GM12864 (cell line): ENCODE measurements around the gene PPIC.

ENCODE experiments used
- DNase-seq: peaks from one replicate; pipeline ENCODE4 v3.0.0-alpha.2; 2011; ENCODE audit warnings: low read depth
- H3K4me3 ChIP-seq: 2 replicates; pipeline ENCODE4 v1.5.1; 2011; ENCODE audit warnings: mild to moderate bottlenecking, low read depth, low read length, control low read depth
- CTCF ChIP-seq: IDR thresholded peaks from 2 replicates; pipeline ENCODE4 v1.5.1; 2011; ENCODE audit warnings: low read depth, mild to moderate bottlenecking, moderate library complexity, low read length, control low read depth, inconsistent platforms; ENCODE audit errors: missing control alignments

PPIC gene

GRCh38 chr5:123012321-123012720, 24.2 kb downstream of the PPIC start:
- no peak for DNase-seq
- no peak overlapping the region for H3K4me3 ChIP-seq
- no peak for TF ChIP-seq CTCF

GRCh38 chr5:123007754-123008153, 28.8 kb downstream of the PPIC start:
- TF ChIP-seq CTCF: no peak
- H3K4me3 ChIP-seq: no peak overlapping the region
- no peak for DNase-seq

- no peak for DNase-seq
These were observed 29.3 kb downstream of the PPIC start for GRCh38 chr5:123007182-123007581.

GRCh38 chr5:123001808-123002207, 34.7 kb downstream of the PPIC start:
- H3K4me3 ChIP-seq: no peak overlapping the region
- no peak for DNase-seq
- TF ChIP-seq CTCF: no peak

More at GRCh38 chr5:123007182-123007581, 29.3 kb downstream of the PPIC start:
- H3K4me3 ChIP-seq: no peak overlapping the region
- no peak for TF ChIP-seq CTCF

GRCh38 chr5:123000731-123001130, 35.8 kb downstream of the PPIC start:
- TF ChIP-seq CTCF: no peak
- no peak overlapping the region for H3K4me3 ChIP-seq
- DNase-seq: no peak

- peak; percentile 76 for TF ChIP-seq CTCF
- peak; percentile 36 for DNase-seq
These were observed 36.5 kb downstream of the PPIC start for GRCh38 chr5:122999947-123000563.

GRCh38 chr5:122997294-122997693, 39.2 kb downstream of the PPIC start:
- no peak for TF ChIP-seq CTCF
- no peak for DNase-seq
- H3K4me3 ChIP-seq: no peak overlapping the region

More at GRCh38 chr5:122999947-123000563, 36.5 kb downstream of the PPIC start:
- no peak overlapping the region for H3K4me3 ChIP-seq
